B cell (primary cell): ENCODE data around the gene MMRN2. TPM values are rescaled to one million over a fixed set of nuclear protein-coding genes. Genes with fewer than 3 reads are reported as not detected.

Experiments used
- ATAC-seq: fragments of 200-7000 bp; cut with Tn5 transposase; one replicate; pipeline ENCODE4 v1.10.0; 2021; ENCODE audit warnings: low read depth, mild to moderate bottlenecking, moderate number of reproducible peaks, moderate library complexity
- CTCF ChIA-PET: fragments of 350-600 bp; sonication (Branson Sonifier 250); formaldehyde crosslinking; loops from one replicate; lab custom pipeline; 2021; ENCODE audit warnings: antibody characterized with exemption, inconsistent platforms; lab: Charles Lee
- POLR2A ChIA-PET: fragments of 350-600 bp; sonication (Branson Sonifier 250); formaldehyde crosslinking; loops from one replicate; lab custom pipeline; 2021; ENCODE audit warnings: antibody characterized with exemption; lab: Charles Lee
- DNase-seq: peaks from one replicate; pipeline ENCODE4 v3.0.0; 2013
- H2AFZ ChIP-seq: 2 replicates; pipeline ENCODE4 v1.6.1; 2012; ENCODE audit warnings: mild to moderate bottlenecking, low read depth, low read length; ENCODE audit not compliant: insufficient read depth, poor library complexity, severe bottlenecking
- H3K27ac ChIP-seq, 2 donors: 1 replicate in 1 of 2; 2 replicates in 1 of 2; pipeline ENCODE4 v1.5.1; 2012 to 2013; ENCODE audit warnings: low read length in 2 of 2, mild to moderate bottlenecking in 2 of 2, moderate library complexity in 1 of 2
- H3K27me3 ChIP-seq, 4 experiments: fragments of 200-600 bp in 1 of 4; sonication (generic) in 1 of 4; replicated peaks in 1 of 4; 1 replicate in 2 of 4; 2 replicates in 2 of 4; pipeline versions ENCODE4 v1.6.1 to v1.7.0; 2013 to 2016; ENCODE audit warnings: low read length in 3 of 4, mild to moderate bottlenecking in 2 of 4, mixed read lengths in 1 of 4, moderate library complexity in 1 of 4; ENCODE audit not compliant: insufficient read depth in 4 of 4, control insufficient read depth in 3 of 4; ENCODE audit errors: control extremely low read depth in 1 of 4
- H3K36me3 ChIP-seq, 2 experiments: replicated peaks in 1 of 2; 1 replicate in 1 of 2; 2 replicates in 1 of 2; pipeline versions ENCODE4 v1.6.1 to v1.7.1; 2013; ENCODE audit warnings: low read length in 1 of 2; ENCODE audit not compliant: insufficient read depth in 2 of 2, control insufficient read depth in 1 of 2; ENCODE audit errors: control extremely low read depth in 1 of 2, extremely low read depth in 1 of 2
- H3K4me1 ChIP-seq, 2 donors: fragments of 200-600 bp in 1 of 2; sonication (generic) in 1 of 2; 1 replicate in 1 of 2; 2 replicates in 1 of 2; pipeline versions ENCODE4 v1.5.1 to v1.6.1; 2013 to 2017; ENCODE audit warnings: low read length in 2 of 2; ENCODE audit not compliant: control insufficient read depth in 2 of 2, insufficient read depth in 2 of 2
- H3K4me2 ChIP-seq: replicated peaks from 2 replicates; pipeline ENCODE3; 2012; ENCODE audit warnings: mild to moderate bottlenecking, low read depth, low read length; ENCODE audit not compliant: poor library complexity, severe bottlenecking
- H3K4me3 ChIP-seq, 5 experiments: fragments of 200-600 bp in 1 of 5; sonication (generic) in 1 of 5; 1 replicate in 3 of 5; 2 replicates in 2 of 5; pipeline versions ENCODE4 v1.5.1 to v1.7.0; 2011 to 2016; ENCODE audit warnings: low read length in 4 of 5, mild to moderate bottlenecking in 4 of 5, low read depth in 2 of 5, control low read depth in 1 of 5, moderate library complexity in 1 of 5; ENCODE audit not compliant: insufficient read depth in 1 of 5; ENCODE audit errors: control extremely low read depth in 1 of 5, extremely low read depth in 1 of 5
- H3K79me2 ChIP-seq: fragments of 200-600 bp; sonication (generic); one replicate; pipeline ENCODE4 v1.6.0; 2016; ENCODE audit warnings: low read length; ENCODE audit not compliant: control insufficient read depth, insufficient read depth
- H3K9ac ChIP-seq: fragments of 200-600 bp; sonication (generic); 2 replicates; pipeline ENCODE4 v1.6.1; 2017; ENCODE audit warnings: mild to moderate bottlenecking, low read length, moderate library complexity
- H3K9me3 ChIP-seq, 3 donors: one replicate each; pipeline versions ENCODE4 v1.6.1 to v1.7.1; 2013; ENCODE audit warnings: low read length in 2 of 3; ENCODE audit not compliant: control insufficient read depth in 2 of 3, insufficient read depth in 1 of 3; ENCODE audit errors: control extremely low read depth in 1 of 3
- H4K20me1 ChIP-seq: 2 replicates; pipeline ENCODE4 v1.6.0; 2012; ENCODE audit warnings: mild to moderate bottlenecking, low read length; ENCODE audit not compliant: insufficient read depth, control insufficient read depth, poor library complexity, severe bottlenecking
- H3K27ac Mint-ChIP-seq: one replicate; pipeline ENCODE4 v1.8.0; 2021; ENCODE audit warnings: mixed read lengths
- H3K27me3 Mint-ChIP-seq: one replicate; pipeline ENCODE4 v1.8.0; 2021; ENCODE audit warnings: mixed read lengths
- H3K4me1 Mint-ChIP-seq: one replicate; pipeline ENCODE4 v1.8.0; 2021; ENCODE audit warnings: mixed read lengths
- H3K4me3 Mint-ChIP-seq: one replicate; pipeline ENCODE4 v1.8.0; 2021; ENCODE audit warnings: mixed read lengths
- H3K9me3 Mint-ChIP-seq: one replicate; pipeline ENCODE4 v1.8.0; 2022; ENCODE audit warnings: mixed read lengths; ENCODE audit not compliant: insufficient read depth
- EZH2 ChIP-seq: IDR thresholded peaks from 2 replicates; pipeline ENCODE4 v1.6.1; 2012; ENCODE audit warnings: borderline replicate concordance, low read depth, mild to moderate bottlenecking, moderate library complexity, low read length; ENCODE audit not compliant: insufficient read depth, poor library complexity, severe bottlenecking
- whole genome bisulfite sequencing: methylation state at CpG from one replicate; pipeline ENCODE4 v1.1.5; 2013; ENCODE audit warnings: missing lambda C conversion rate; ENCODE audit not compliant: insufficient coverage; 5-methylcytosine and 5-hydroxymethylcytosine counted together
- intact Hi-C: fragments of 100-400 bp; cut with micrococcal nuclease; formaldehyde crosslinking; loops from one replicate; pipeline ENCODE4 v1.10.0; 2022
- polyA plus RNA-seq: library from polyadenylated mRNA; depleted of rRNA; stranded (reverse); fragments of >200 nt; gene quantifications from 2 replicates; pipeline ENCODE4 v1.2.3, GENCODE V29; 2012
- total RNA-seq, 2 donors: library from RNA; stranded (reverse); fragments of 120-200 nt in 1 of 2; gene quantifications; 1 replicate in 1 of 2; 2 replicates in 1 of 2; pipeline versions ENCODE4 v1.2.3 to v1.2.4, GENCODE V29; 2013 to 2022
- TF ChIP-seq, protein P1 (sequence below): fragments of 200-600 bp; IDR thresholded peaks from one replicate; pipeline ENCODE4 v1.8.0; 2022; ENCODE audit warnings: antibody characterized with exemption, mild to moderate bottlenecking

The MMRN2 gene
- total and polyA plus RNA-seq, 2 donors (not counting 1 experiment from before 2014, with no cell fraction given): 1.0 to 1.1 TPM

- Mint-ChIP-seq H3K27me3 (no peaks in the 10 kb centered on the region), H3K27ac (no peak overlapping the region), H3K4me3 (no peak overlapping the region), H3K4me1 (peaks cover 20% of the 10 kb centered on the region), H3K9me3 (no peaks in the 10 kb centered on the region)
- intact Hi-C loops: no loop called here
- no peak overlapping the region for H3K4me3 ChIP-seq
- 92% methylated on average over 11 of the region's 12 CpGs for WGBS
- TF ChIP-seq, protein P1, sequence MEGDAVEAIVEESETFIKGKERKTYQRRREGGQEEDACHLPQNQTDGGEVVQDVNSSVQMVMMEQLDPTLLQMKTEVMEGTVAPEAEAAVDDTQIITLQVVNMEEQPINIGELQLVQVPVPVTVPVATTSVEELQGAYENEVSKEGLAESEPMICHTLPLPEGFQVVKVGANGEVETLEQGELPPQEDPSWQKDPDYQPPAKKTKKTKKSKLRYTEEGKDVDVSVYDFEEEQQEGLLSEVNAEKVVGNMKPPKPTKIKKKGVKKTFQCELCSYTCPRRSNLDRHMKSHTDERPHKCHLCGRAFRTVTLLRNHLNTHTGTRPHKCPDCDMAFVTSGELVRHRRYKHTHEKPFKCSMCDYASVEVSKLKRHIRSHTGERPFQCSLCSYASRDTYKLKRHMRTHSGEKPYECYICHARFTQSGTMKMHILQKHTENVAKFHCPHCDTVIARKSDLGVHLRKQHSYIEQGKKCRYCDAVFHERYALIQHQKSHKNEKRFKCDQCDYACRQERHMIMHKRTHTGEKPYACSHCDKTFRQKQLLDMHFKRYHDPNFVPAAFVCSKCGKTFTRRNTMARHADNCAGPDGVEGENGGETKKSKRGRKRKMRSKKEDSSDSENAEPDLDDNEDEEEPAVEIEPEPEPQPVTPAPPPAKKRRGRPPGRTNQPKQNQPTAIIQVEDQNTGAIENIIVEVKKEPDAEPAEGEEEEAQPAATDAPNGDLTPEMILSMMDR: no peak
- TF ChIP-seq EZH2: no peak
- no peak overlapping the region for H2AFZ ChIP-seq
- peaks cover 0 to 8% (median 4%) of the 10 kb centered on the region in 4 experiments for H3K27me3 ChIP-seq
- peaks cover 0 to 4% (median 0%) of the 10 kb centered on the region in 3 donors for H3K9me3 ChIP-seq
- H3K79me2 ChIP-seq: no peaks in the 10 kb centered on the region
- H3K9ac ChIP-seq: no peak overlapping the region
- peaks cover 6 to 27% of the 10 kb centered on the region in 2 donors for H3K4me1 ChIP-seq
- H3K4me2 ChIP-seq: no peak overlapping the region
- ATAC-seq (no peak), DNase-seq (no peak)
- ChIA-PET POLR2A (no interaction called here), CTCF (interaction anchor here (1.2 kb wide), 1 partner anchor 23 kb away, joined by 4 read pairs; no protein-coding TSS in a partner anchor)
- H4K20me1 ChIP-seq: no peaks in the 10 kb centered on the region
- no peaks in the 10 kb centered on the region for H3K36me3 ChIP-seq
- H3K27ac ChIP-seq: no peak overlapping the region
Measured at GRCh38 chr10:86963341-86963919, 6.0 kb upstream of the MMRN2 start.

GRCh38 chr10:86962981-86963310 is 5.5 kb upstream of the MMRN2 start:
- ChIA-PET CTCF (interaction anchor here (0.6 kb wide), 1 partner anchor 362 kb away, joined by 3 read pairs; no protein-coding TSS in a partner anchor), POLR2A (no interaction called here)
- no peak overlapping the region for H3K27ac ChIP-seq
- H3K36me3 ChIP-seq: no peaks in the 10 kb centered on the region
- H3K27me3 ChIP-seq: peaks cover 0 to 4% (median 1%) of the 10 kb centered on the region in 4 experiments
- H2AFZ ChIP-seq: no peak overlapping the region
- no peaks in the 10 kb centered on the region for H4K20me1 ChIP-seq
- H3K4me1 Mint-ChIP-seq: peaks cover 19% of the 10 kb centered on the region
- H3K4me2 ChIP-seq: no peak overlapping the region
- no peaks in the 10 kb centered on the region for H3K27me3 Mint-ChIP-seq
- no peak overlapping the region for H3K4me3 ChIP-seq
- no peaks in the 10 kb centered on the region for H3K79me2 ChIP-seq
- H3K9me3 Mint-ChIP-seq: no peaks in the 10 kb centered on the region
- no peak for TF ChIP-seq EZH2
- TF ChIP-seq, protein P1: no peak
- no peaks in the 10 kb centered on the region for H3K9me3 ChIP-seq
- intact Hi-C loops: no loop called here
- no peak for ATAC-seq
- no peak overlapping the region for H3K4me3 Mint-ChIP-seq
- DNase-seq: no peak
- 97% methylated on average over 4 of the region's 7 CpGs for WGBS
- no peak overlapping the region for H3K27ac Mint-ChIP-seq
- no peak overlapping the region for H3K9ac ChIP-seq
- peaks cover 4 to 23% of the 10 kb centered on the region in 2 donors for H3K4me1 ChIP-seq
